Measurements from ENCODE around the gene ALG8.
"Not testable (repeated sequence)": the region's sequence is repeated elsewhere in the genome, so short reads cannot be mapped to it uniquely, and the experiment has no call there.

ALG8 gene

GRCh38 chr11:78100676-78101472 lies 38.6 kb downstream of the ALG8 start:
- no peak for DNase-seq (ENCODE audit: low spot score)

- no peak for DNase-seq (ENCODE audit: low spot score)
Measured at GRCh38 chr11:78100261-78100660, 39.2 kb downstream of the ALG8 start.

GRCh38 chr11:78099666-78100065 lies 39.8 kb downstream of the ALG8 start:
- no peak for DNase-seq (ENCODE audit: low spot score)

GRCh38 chr11:78097666-78098385 lies 41.6 kb downstream of the ALG8 start:
- no peak for DNase-seq (ENCODE audit: low spot score)

GRCh38 chr11:78094250-78094649 lies 45.2 kb downstream of the ALG8 start:
- no peak for DNase-seq (ENCODE audit: low spot score)

- DNase-seq (ENCODE audit: low spot score) = not testable (repeated sequence)
Measured at GRCh38 chr11:78086521-78087074, 52.8 kb downstream of the ALG8 start.

GRCh38 chr11:78085972-78086371 lies 53.5 kb downstream of the ALG8 start:
- no peak for DNase-seq (ENCODE audit: low spot score)

GRCh38 chr11:78084506-78084905 lies 54.9 kb downstream of the ALG8 start:
- not testable (repeated sequence) for DNase-seq (ENCODE audit: low spot score)

GRCh38 chr11:78083021-78083420 lies 56.4 kb downstream of the ALG8 start:
- DNase-seq (ENCODE audit: low spot score) = no peak

GRCh38 chr11:78082146-78082545 lies 57.3 kb downstream of the ALG8 start:
- no peak for DNase-seq (ENCODE audit: low spot score)

- no peak for DNase-seq (ENCODE audit: low spot score)
Measured at GRCh38 chr11:78081583-78081982, 57.8 kb downstream of the ALG8 start.

GRCh38 chr11:78080818-78081495 lies 58.5 kb downstream of the ALG8 start:
- DNase-seq (ENCODE audit: low spot score) = no peak

- no peak for DNase-seq (ENCODE audit: low spot score)
Measured at GRCh38 chr11:78080084-78080817, 59.2 kb downstream of the ALG8 start.

GRCh38 chr11:78079232-78080083 lies 60.0 kb downstream of the ALG8 start, which contains the start of gene NDUFC2:
Gene NDUFC2, minus strand, starts transcription at chr11:78079862. Its CDS starts 118 bp downstream, at chr11:78079744.
- peak; percentile 87 for DNase-seq (ENCODE audit: low spot score)

GRCh38 chr11:78078218-78079167 lies 60.9 kb downstream of the ALG8 start:
- DNase-seq (ENCODE audit: low spot score) = no peak

- not testable (repeated sequence) for DNase-seq (ENCODE audit: low spot score)
Measured at GRCh38 chr11:78077592-78077991, 61.8 kb downstream of the ALG8 start.

GRCh38 chr11:78076733-78077403 lies 62.6 kb downstream of the ALG8 start:
- DNase-seq (ENCODE audit: low spot score) = no peak

- no peak for DNase-seq (ENCODE audit: low spot score)
Measured at GRCh38 chr11:78074756-78075155, 64.7 kb downstream of the ALG8 start.

- no peak for DNase-seq (ENCODE audit: low spot score)
Measured at GRCh38 chr11:78072455-78072854, 67.0 kb downstream of the ALG8 start.

All from AG08395 (cell line).